Glomerular endothelial cell (primary cell): ENCODE data around the gene LIN9. TPM values are rescaled to one million over a fixed set of nuclear protein-coding genes. Genes with fewer than 3 reads are reported as not detected.
"Not testable (repeated sequence)": the region's sequence is repeated elsewhere in the genome, so short reads cannot be mapped to it uniquely, and the experiment has no call there.

Source experiments
- DNase-seq: peaks from one replicate; pipeline ENCODE4 v3.0.0-alpha.2; 2011; ENCODE audit warnings: low read depth, low spot score; ENCODE audit errors: extremely low read depth
- total RNA-seq: library from RNA; depleted of rRNA; stranded (reverse); fragments of >200 nt; gene quantifications from 2 replicates; pipeline ENCODE4 v1.2.3, GENCODE V29; 2015

LIN9 gene
- total RNA-seq, 1 donor from 2014 or later: 3.6 TPM

DNA sequence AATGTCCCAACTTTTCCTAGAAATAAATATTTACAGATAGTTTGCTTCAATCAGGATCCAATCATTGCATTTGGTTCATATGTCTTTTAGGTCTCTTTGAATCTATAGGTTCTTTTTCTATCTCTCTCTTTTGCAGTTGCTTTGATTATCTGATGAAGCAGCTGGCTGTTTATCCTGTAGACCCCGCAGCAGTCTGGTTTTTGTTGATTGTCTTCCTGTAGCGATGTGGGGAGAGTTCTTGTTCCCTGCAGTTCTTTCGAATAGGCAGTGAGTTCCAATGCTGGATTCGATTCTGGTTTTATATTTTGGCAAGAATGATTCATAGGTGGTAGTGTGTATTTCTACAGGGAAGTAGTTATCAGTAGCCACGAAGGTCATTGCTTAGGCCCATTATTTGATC is 92.9 kb downstream of the LIN9 start:
- DNase-seq: no peak

- no peak for DNase-seq
These were observed 93.7 kb downstream of the LIN9 start for GRCh38 chr1:226215239-226215638.

- no peak for DNase-seq
These were observed 96.4 kb downstream of the LIN9 start for GRCh38 chr1:226212545-226212944.

DNA sequence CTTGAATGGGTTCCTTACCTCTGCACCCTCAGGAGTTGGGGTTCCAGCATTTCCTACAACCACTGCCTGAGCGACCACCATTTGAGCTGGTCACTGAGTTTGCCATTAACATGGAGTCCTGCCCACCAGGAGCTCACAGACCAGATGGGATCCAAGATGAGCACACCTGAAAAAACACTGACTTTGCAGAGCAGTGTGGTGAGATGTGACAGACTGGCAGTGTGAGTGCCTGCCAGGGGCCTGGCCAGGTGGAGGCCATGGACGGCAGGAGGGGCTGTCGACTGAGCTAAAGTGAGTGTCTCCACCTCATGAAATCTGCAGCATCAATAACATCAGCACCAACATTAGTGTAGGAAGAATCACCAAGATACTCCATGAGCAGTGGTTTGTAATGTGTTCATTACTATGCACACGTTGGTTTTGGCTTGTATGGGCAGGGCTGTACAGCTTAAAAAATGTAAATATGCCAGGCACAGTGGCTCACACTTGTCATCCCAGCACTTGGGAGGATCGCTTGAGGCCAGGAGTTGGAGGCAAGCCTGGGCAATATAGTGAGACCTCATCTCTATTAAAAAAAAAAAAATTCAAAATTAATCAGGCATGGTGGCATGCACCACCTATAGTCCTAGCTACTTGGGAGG is 97.7 kb downstream of the LIN9 start:
- no peak for DNase-seq

GRCh38 chr1:226210571-226211176 is 98.3 kb downstream of the LIN9 start:
- no peak for DNase-seq

DNA sequence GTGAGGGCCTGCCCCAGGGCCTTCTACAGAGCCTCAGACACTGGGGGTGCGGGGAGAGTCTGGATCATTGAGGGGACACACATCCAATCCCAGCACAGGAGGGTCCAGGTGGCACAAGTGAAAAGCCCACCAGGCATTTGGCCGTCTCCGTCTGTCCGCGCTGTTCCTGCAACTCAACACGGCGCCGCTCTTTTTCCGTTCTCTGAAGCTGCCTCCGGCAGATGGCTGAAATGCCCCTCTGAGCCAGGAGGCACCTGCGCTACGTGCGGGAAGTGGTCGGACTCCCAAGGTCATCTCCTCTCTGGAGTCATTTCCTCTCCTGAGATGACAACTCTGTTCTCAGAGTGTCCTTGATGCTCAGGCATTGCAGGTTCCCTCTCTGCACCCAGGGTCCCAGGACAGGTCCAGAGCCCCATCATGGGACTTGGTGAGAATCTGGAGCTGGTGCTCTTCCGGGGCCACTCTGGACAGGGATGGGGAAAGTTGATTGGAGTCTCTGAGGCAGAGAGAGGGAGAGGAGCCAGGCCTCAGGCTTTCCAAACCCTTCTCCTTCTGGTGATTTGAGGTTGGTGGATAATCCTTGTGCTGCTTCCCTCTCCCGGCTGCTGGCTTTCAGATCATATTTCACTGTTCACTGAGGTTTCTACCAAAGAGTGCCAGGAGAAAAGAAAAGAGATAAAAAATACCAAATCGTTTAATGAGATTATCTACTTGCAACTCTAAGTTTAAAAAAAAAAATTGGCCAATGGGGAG is 99.5 kb downstream of the LIN9 start:
- no peak for DNase-seq

GRCh38 chr1:226207048-226207447 is 101.9 kb downstream of the LIN9 start:
- no peak for DNase-seq

DNA sequence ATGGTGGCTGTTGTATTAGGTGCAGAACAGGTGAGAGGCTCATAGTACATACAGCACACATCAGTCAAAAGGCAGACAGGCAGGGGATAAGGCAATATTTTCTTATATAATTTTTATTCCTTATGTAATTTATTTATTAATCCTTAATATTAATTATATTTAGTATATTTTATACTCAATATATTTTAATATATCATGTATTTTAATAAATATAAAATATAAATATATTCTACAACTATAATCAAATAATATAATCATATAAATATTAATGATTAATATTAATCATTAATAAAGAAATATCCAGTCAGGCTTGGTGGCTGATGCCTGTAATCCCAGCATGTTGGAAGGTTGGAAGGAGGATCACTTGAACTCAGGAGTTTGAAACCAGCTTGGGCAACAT is 104.8 kb downstream of the LIN9 start:
- DNase-seq: no peak

- no peak for DNase-seq
These were observed 105.3 kb downstream of the LIN9 start for GRCh38 chr1:226203655-226204054.

DNA sequence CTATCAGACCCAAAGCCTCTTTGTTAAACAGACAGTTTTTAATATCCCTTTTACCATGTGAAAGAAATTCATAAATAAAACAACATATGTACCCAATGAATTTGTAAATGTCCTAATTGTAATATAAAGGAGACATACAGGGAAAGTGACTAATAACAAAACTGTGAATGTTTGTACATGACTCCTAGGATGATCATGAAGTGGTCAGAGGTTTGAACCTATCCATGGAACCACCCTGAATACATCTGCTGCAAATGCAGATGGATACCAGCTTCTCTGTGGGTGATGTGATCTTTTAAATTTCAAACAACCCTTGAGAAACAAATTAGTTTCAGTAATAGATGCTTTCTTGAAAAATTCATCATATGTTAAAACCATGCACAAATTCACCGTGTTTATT is 105.7 kb downstream of the LIN9 start:
- no peak for DNase-seq

GRCh38 chr1:226202666-226203065 is 106.3 kb downstream of the LIN9 start:
- not testable (repeated sequence) for DNase-seq

DNA sequence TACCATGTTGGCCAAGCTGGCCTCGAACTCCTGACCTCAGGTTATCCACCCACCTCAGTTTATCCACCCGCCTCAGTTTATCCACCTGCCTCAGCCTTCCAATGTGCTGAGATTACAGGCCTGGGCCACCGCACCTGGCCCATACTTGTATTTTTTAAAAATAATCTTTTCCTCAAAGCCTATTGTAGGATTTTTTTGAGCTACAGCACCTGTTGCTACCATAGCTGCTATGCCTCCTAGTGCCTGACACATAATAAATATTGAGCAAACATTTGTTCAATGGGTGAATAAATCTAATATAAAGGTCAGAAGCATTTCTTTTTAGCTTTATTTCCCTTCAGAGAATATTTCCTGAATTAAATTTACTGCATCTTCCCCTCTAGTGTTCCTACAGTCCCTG is 106.7 kb downstream of the LIN9 start:
- DNase-seq: no peak

GRCh38 chr1:226201029-226201593 is 107.9 kb downstream of the LIN9 start:
- DNase-seq: no peak

DNA sequence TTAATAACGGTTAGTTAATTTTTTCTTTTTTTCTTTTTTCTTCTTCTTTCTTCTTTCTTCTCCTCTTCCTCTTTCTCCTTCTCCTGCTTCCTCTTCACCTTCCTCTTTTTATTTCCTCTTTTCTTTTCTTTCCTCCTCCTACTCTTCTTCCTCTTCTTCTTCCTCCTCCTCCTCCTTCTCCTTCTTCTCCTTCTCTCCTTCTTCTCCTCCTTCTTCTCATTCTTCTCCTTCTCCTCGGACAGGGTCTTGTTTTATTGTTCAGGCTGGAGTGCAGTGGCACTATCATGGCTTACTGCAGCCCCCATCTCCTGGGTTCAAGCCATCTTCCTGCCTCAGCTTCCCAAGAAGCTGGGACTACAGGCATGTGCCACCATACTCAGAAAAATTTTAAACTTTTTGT is 109.0 kb downstream of the LIN9 start:
- no peak for DNase-seq

DNA sequence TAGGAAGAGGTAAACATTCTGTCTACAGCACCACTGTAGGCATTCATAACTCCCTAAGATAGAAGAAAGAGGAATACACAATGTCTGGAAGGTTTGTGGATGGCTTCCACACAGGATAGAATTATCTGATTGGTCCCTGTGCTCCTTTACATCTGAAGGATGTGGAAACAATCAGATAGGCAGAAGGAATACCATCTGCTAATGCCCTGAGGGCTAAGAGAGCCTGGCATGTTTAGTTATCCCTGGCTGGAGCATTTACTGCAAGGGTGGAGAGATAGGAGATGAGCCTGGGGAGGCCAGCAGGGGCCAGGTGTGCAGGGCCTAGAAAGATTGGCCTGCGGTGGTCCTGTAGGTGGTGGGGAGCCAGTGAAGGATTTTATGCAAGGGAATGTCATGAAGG is 113.8 kb downstream of the LIN9 start:
- no peak for DNase-seq

DNA sequence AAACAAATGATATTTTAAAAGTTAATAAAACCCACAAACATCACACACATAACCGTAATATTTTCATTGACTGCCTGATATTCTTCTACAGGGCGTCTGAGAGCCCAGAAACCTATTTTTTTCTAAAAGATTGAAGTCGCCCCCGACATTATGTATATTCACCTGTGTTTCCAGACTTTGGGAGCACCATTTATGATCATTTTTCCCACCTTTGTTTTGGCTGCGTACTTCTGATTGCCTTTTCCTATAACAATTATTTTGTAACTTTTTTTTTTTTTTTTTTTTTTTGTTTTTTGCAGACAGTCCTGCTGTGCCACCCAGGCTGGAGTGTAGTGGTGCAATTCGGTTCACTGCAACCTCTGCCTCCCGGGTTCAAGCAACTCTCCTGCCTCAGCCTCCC is 121.6 kb downstream of the LIN9 start:
- no peak for DNase-seq

DNA sequence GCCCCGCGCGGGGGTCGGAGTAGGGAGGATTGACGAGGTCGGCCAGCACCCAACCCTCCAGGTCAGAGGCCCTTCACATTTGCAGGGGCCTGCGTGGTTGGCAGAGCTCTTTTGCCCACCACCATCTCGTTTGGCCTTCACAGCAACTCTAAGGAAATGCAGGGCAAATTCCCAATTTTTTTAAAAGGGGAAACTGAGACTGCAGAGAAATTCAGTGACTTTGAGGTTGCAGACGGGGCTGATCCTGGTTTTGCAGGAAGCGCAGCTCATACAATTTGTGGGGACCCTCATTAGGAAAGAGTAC is 122.0 kb downstream of the LIN9 start:
- no peak for DNase-seq

- no peak for DNase-seq
These were observed 122.6 kb downstream of the LIN9 start, which contains the start of gene ACBD3 for GRCh38 chr1:226186124-226187018. ACBD3 (minus strand) TSS chr1:226186741; CDS start chr1:226186675, 66 bp downstream.

DNA sequence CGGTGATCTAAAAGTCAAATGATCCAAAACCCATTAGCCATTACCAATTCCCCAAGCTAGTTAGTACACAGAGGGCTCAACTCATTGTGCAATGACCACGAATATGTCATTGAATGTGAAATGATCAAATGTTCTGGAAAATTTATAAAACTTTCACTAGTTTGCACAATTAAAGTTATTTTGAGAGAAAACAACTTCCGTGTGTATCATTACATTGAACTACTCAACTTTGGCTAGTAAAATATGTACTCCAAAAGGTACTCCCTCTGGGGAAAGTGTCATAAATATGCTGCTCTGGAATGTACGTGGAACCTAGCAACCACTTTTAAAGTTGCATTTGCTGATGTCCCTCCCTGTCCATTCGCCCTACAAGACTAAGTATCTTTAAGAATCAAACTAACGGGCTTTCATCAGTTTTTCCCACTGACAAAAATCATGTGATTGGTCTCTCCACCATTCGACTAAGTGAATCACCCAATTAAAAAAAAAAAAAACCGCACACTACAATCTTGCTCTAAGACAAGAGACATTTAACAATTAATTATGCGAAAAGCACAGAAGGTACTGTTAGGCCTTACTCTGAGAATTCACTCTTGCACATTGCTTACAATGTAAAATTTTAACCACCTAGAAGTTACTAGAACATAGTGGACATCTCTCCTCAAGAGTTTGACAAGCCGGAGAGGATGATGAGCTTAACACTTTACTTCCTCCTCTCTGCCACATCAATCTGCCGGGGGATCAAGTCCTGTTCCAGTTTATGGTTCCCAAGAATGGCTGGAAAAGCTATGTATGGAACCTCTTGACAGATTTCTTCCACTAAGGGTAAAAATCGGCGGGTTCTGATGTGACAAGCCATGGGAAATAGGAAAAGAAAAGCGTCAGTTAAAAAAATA is 123.6 kb downstream of the LIN9 start:
- DNase-seq: no peak
